DND-41 (cell line): ENCODE measurements around the gene WHRN.

ENCODE experiments used
- CTCF ChIP-seq: IDR thresholded peaks from 2 replicates; pipeline ENCODE4 v1.5.1; 2012; ENCODE audit warnings: borderline replicate concordance, low read length, moderate library complexity, mild to moderate bottlenecking; ENCODE audit not compliant: poor library complexity, severe bottlenecking; ENCODE audit errors: extremely low read depth
- EZH2 ChIP-seq: IDR thresholded peaks from 3 replicates; pipeline ENCODE4 v1.6.1; 2012; ENCODE audit warnings: borderline replicate concordance, low read depth, mild to moderate bottlenecking, moderate library complexity, low read length, inconsistent platforms; ENCODE audit not compliant: severe bottlenecking

- TF ChIP-seq CTCF (no peak), EZH2 (no peak)
Measured at GRCh38 chr9:114388357-114388682, 117.0 kb downstream of the WHRN start.
